Peyer's patch (tissue), 4 donors: ENCODE data around the gene EGLN3. TPM values are rescaled to one million over a fixed set of nuclear protein-coding genes. Genes with fewer than 3 reads are reported as not detected.
"Not testable (repeated sequence)": the region's sequence is repeated elsewhere in the genome, so short reads cannot be mapped to it uniquely, and the experiment has no call there.

ENCODE experiments used
- DNase-seq, 3 donors: peaks; one replicate each; pipeline ENCODE4 v3.0.0-alpha.2; 2017 to 2019
- H3K27ac ChIP-seq, 4 donors: fragments of 200-600 bp; sonication (generic); one replicate each; pipeline ENCODE4 v1.5.1; 2016 to 2019
- H3K27me3 ChIP-seq, 2 donors: fragments of 200-600 bp; sonication (generic); one replicate each; pipeline ENCODE4 v1.5.1; 2019
- H3K36me3 ChIP-seq, 3 donors: fragments of 200-600 bp; sonication (generic); one replicate each; pipeline ENCODE4 v1.5.1; 2016 to 2019
- H3K4me1 ChIP-seq, 4 donors: fragments of 200-600 bp; sonication (generic); one replicate each; pipeline ENCODE4 v1.5.1; 2016 to 2019
- H3K4me3 ChIP-seq, 4 donors: fragments of 200-600 bp; sonication (generic); 1 replicate in 3 of 4; 2 replicates in 1 of 4; pipeline ENCODE4 v1.5.1; 2016 to 2019; ENCODE audit warnings: mild to moderate bottlenecking in 1 of 4
- H3K9me3 ChIP-seq, 4 donors: fragments of 200-600 bp; sonication (generic); one replicate each; pipeline ENCODE4 v1.5.1; 2016 to 2019; ENCODE audit warnings: mild to moderate bottlenecking in 1 of 4
- CTCF ChIP-seq, 6 experiments: fragments of 450-650 bp in 4 of 6; fragments of 200-600 bp in 2 of 6; sonication (generic) in 1 of 6; IDR thresholded peaks; one replicate each; pipeline ENCODE4 v1.5.1; 2017 to 2019; ENCODE audit warnings: antibody characterized with exemption in 6 of 6, mild to moderate bottlenecking in 3 of 6, moderate library complexity in 1 of 6
- POLR2A ChIP-seq, 2 donors: fragments of 450-650 bp; IDR thresholded peaks; one replicate each; pipeline ENCODE4 v1.5.1; 2017; ENCODE audit warnings: antibody characterized with exemption in 2 of 2, mild to moderate bottlenecking in 2 of 2, moderate library complexity in 2 of 2
- total RNA-seq, 4 donors: library from RNA; depleted of rRNA; stranded (reverse); fragments of >200 nt; gene quantifications; one replicate each; pipeline ENCODE4 v1.1.0, GENCODE V29; 2016

EGLN3 gene
- total RNA-seq, 4 donors from 2014 or later, result 14.0 to 82.9 (median 56.2) TPM

DNA sequence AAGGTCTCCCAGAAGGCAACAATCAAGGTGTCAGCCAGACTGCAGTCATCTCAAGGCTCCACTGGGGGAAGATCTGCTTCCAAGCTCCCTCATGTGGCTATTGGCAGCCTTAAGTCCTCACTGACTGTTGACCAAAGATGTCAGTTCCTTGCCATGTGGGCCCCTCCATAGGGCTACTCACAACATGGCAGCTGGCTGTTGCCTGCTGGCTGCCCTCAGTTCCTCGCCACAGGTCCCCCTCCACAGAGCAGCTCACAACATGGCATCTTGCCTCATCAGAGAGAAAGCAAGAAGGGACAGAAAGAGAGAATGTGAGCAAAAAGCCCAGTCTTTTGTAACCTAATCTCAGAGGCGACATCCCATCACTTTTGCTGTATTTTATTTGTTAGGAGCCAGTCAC lies 34.4 kb upstream of the EGLN3 start:
- Histone ChIP-seq H3K4me1 (no peaks in the 10 kb centered on the region), H3K27me3 (no peaks in the 10 kb centered on the region), H3K9me3 (peaks cover 0 to 6% (median 0%) of the 10 kb centered on the region in 4 donors), H3K36me3 (no peaks in the 10 kb centered on the region), H3K27ac (no peak overlapping the region), H3K4me3 (no peak overlapping the region)
- TF ChIP-seq POLR2A (IDR thresholded peaks at IDR 0.05) (no peak), CTCF (IDR thresholded peaks at IDR 0.05) (peak in 1 of 6 experiments; percentile 10)
- DNase-seq, result no peak

GRCh38 chr14:33979613-33980276 lies 28.9 kb upstream of the EGLN3 start:
- H3K9me3 ChIP-seq, result no peaks in the 10 kb centered on the region
- H3K4me1 ChIP-seq, result no peaks in the 10 kb centered on the region
- TF ChIP-seq CTCF (IDR thresholded peaks at IDR 0.05) (no peak), POLR2A (IDR thresholded peaks at IDR 0.05) (no peak)
- no peak for DNase-seq
- no peaks in the 10 kb centered on the region for H3K27me3 ChIP-seq
- H3K4me3 ChIP-seq, result no peak overlapping the region
- H3K36me3 ChIP-seq, result no peaks in the 10 kb centered on the region
- H3K27ac ChIP-seq, result no peak overlapping the region

- no peak overlapping the region for H3K27ac ChIP-seq
- no peaks in the 10 kb centered on the region for H3K27me3 ChIP-seq
- DNase-seq, result no peak
- H3K4me3 ChIP-seq, result no peak overlapping the region
- TF ChIP-seq CTCF (IDR thresholded peaks at IDR 0.05) (no peak), POLR2A (IDR thresholded peaks at IDR 0.05) (no peak)
- no peaks in the 10 kb centered on the region for H3K36me3 ChIP-seq
- H3K9me3 ChIP-seq, result no peaks in the 10 kb centered on the region
- no peaks in the 10 kb centered on the region for H3K4me1 ChIP-seq
Observed at GRCh38 chr14:33978892-33979612, 28.2 kb upstream of the EGLN3 start.

DNA sequence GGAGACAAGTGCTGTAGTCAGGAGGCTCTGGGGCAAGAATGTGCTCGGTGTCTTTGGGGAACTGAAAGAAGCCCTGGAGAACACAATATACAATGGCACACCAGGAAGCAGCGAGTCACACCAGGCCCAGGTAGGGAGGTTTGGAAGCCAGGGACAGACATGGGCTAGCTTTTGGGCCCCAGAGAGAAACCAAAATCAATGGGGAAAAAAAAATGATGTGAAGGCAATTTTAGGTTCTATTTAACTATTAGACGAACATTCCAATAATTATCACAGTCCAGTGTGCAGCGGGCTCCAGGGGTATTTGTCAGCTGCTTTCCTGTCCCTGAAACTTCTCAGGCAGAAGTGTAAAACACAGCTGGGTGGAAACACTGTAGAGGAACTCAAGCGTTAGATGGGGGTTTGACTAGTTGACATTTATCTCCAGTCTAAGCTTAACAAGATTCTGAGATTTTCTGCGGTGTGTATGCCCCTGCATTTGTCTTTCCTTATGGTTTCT lies 21.8 kb upstream of the EGLN3 start:
- Histone ChIP-seq H3K36me3 (no peaks in the 10 kb centered on the region), H3K27me3 (no peaks in the 10 kb centered on the region), H3K9me3 (no peaks in the 10 kb centered on the region), H3K27ac (no peak overlapping the region), H3K4me3 (no peak overlapping the region), H3K4me1 (no peaks in the 10 kb centered on the region)
- TF ChIP-seq POLR2A (IDR thresholded peaks at IDR 0.05), result no peak
- no peak for TF ChIP-seq CTCF (IDR thresholded peaks at IDR 0.05)
- no peak for DNase-seq

GRCh38 chr14:33969846-33970245 lies 19.0 kb upstream of the EGLN3 start:
- H3K9me3 ChIP-seq, H3K4me3 ChIP-seq, H3K27ac ChIP-seq, H3K4me1 ChIP-seq, DNase-seq, H3K27me3 ChIP-seq, H3K36me3 ChIP-seq: not testable (repeated sequence)

- no peak overlapping the region for H3K4me3 ChIP-seq
- TF ChIP-seq CTCF (IDR thresholded peaks at IDR 0.05) (no peak), POLR2A (IDR thresholded peaks at IDR 0.05) (no peak)
- no peak for DNase-seq
Observed at GRCh38 chr14:33968722-33969121, 17.8 kb upstream of the EGLN3 start.

More at GRCh38 chr14:33968722-33969121, 17.8 kb upstream of the EGLN3 start:
- no peak overlapping the region for H3K27ac ChIP-seq
- no peaks in the 10 kb centered on the region for H3K36me3 ChIP-seq
- H3K27me3 ChIP-seq, result no peaks in the 10 kb centered on the region
- H3K4me1 ChIP-seq, result no peaks in the 10 kb centered on the region
- H3K9me3 ChIP-seq, result no peaks in the 10 kb centered on the region
